K562 (cell line): ENCODE results near the gene BIRC7. TPM values are rescaled to one million over a fixed set of nuclear protein-coding genes. Genes with fewer than 3 reads are reported as not detected.

ENCODE experiments used
- ATAC-seq: fragments of 200-7000 bp; cut with Tn5 transposase; 3 replicates; pipeline ENCODE4 v1.9.1; 2020; ENCODE audit warnings: moderate library complexity
- BruUV-seq: library from RNA; stranded (reverse); fragments of 400-500 nt; replicated peaks from 2 replicates; lab custom pipeline; 2021; lab: Mats Ljungman, UMichigan
- CTCF ChIA-PET: fragments of 300-600 bp; formaldehyde crosslinking; extraction: SDS; loops from one replicate; lab custom pipeline; 2021; ENCODE audit warnings: low intra/inter-chr PET ratio; lab: Yijun Ruan, JAX
- POLR2A ChIA-PET: fragments of 300-600, 350-650 bp; sonication (Branson Sonifier 250); formaldehyde crosslinking; extraction: SDS; loops from one replicate; lab custom pipeline; 2021; ENCODE audit warnings: antibody characterized with exemption, inconsistent platforms; lab: Yijun Ruan, JAX
- DNase-seq, 4 experiments: peaks; one replicate each; pipeline versions ENCODE4 v3.0.0 to v3.0.0-alpha.2; 2011 to 2018; ENCODE audit warnings: low spot score in 3 of 4, mixed read lengths in 3 of 4; ENCODE audit errors: extremely low read depth in 1 of 4
- FAIRE-seq: peaks from 2 replicates; lab custom pipeline; 2011; peaks lifted over from hg19 to GRCh38; lab: Jason Lieb, UNC
- H2AFZ ChIP-seq: 2 replicates; pipeline ENCODE4 v1.6.0; 2011; ENCODE audit warnings: low read depth, low read length, control low read depth, inconsistent platforms
- H3K27ac ChIP-seq: fragments of 200-600 bp; 3 replicates; pipeline ENCODE4 v1.8.0; 2011; ENCODE audit warnings: low read depth, mild to moderate bottlenecking, control low read depth, inconsistent platforms, low read length, moderate library complexity, mixed read lengths; ENCODE audit errors: extremely low read depth
- H3K27me3 ChIP-seq, 2 experiments: fragments of 300-600 bp in 1 of 2; 2 replicates in 1 of 2; 3 replicates in 1 of 2; pipeline versions ENCODE4 v1.6.0 to v1.8.0; 2011; ENCODE audit warnings: inconsistent platforms in 2 of 2, low read length in 2 of 2, mild to moderate bottlenecking in 1 of 2, mixed read lengths in 1 of 2, moderate library complexity in 1 of 2; ENCODE audit not compliant: control insufficient read depth in 2 of 2, insufficient read depth in 2 of 2
- H3K36me3 ChIP-seq: fragments of 300-600 bp; 3 replicates; pipeline ENCODE4 v1.8.0; 2011; ENCODE audit warnings: mild to moderate bottlenecking, low read length, inconsistent platforms; ENCODE audit not compliant: control insufficient read depth, insufficient read depth
- H3K4me1 ChIP-seq, 2 experiments: fragments of 200-600 bp in 1 of 2; replicated peaks in 1 of 2; 2 replicates in 1 of 2; 3 replicates in 1 of 2; pipeline versions ENCODE4 v1.5.1 to v1.8.0; 2011; ENCODE audit warnings: inconsistent platforms in 2 of 2, low read length in 2 of 2, mild to moderate bottlenecking in 1 of 2, mixed read lengths in 1 of 2, moderate library complexity in 1 of 2; ENCODE audit not compliant: control insufficient read depth in 2 of 2, insufficient read depth in 2 of 2
- H3K4me2 ChIP-seq: 2 replicates; pipeline ENCODE4 v1.6.1; 2011; ENCODE audit warnings: low read length, control low read depth, inconsistent platforms, mixed read lengths; ENCODE audit not compliant: insufficient read depth
- H3K4me3 ChIP-seq: fragments of 200-600 bp; sonication (generic), shearing (Covaris generic); 2 replicates; pipeline ENCODE4 v1.5.1; 2016; ENCODE audit warnings: control low read depth, inconsistent platforms
- H3K79me2 ChIP-seq: fragments of 200-600 bp; 3 replicates; pipeline ENCODE4 v1.8.0; 2011; ENCODE audit warnings: low read length, inconsistent platforms; ENCODE audit not compliant: control insufficient read depth, insufficient read depth
- H3K9ac ChIP-seq, 2 experiments: 2 replicates each; pipeline versions ENCODE4 v1.6.0 to v1.6.1; 2011; ENCODE audit warnings: low read depth in 2 of 2, low read length in 2 of 2, control low read depth in 1 of 2, inconsistent platforms in 1 of 2, mild to moderate bottlenecking in 1 of 2, mixed read lengths in 1 of 2; ENCODE audit not compliant: insufficient read depth in 1 of 2
- H3K9me1 ChIP-seq: one replicate; pipeline ENCODE4 v1.6.0; 2011; ENCODE audit warnings: inconsistent platforms, mild to moderate bottlenecking, low read length, moderate library complexity; ENCODE audit not compliant: control insufficient read depth, insufficient read depth
- H3K9me3 ChIP-seq: replicated peaks from 2 replicates; pipeline ENCODE4 v1.5.1; 2011; ENCODE audit warnings: low read depth, low read length, inconsistent platforms; ENCODE audit not compliant: control insufficient read depth, insufficient read depth
- H4K20me1 ChIP-seq: replicated peaks from 2 replicates; pipeline ENCODE4 v1.6.1; 2011; ENCODE audit warnings: low read length, inconsistent platforms, mixed read lengths; ENCODE audit not compliant: control insufficient read depth, insufficient read depth
- ETV5 ChIP-seq: sonication (generic); formaldehyde crosslinking; IDR thresholded peaks from 2 replicates; pipeline ENCODE4 v1.4.0; 2020; ENCODE audit warnings: low read depth, mild to moderate bottlenecking, missing genetic modification reagents
- FOXA1 ChIP-seq: fragments of 450-650 bp; IDR thresholded peaks from 2 replicates; pipeline ENCODE4 v1.6.1; 2016; ENCODE audit warnings: mild to moderate bottlenecking, borderline replicate concordance
- NCOA6 ChIP-seq: fragments of 450-650 bp; IDR thresholded peaks from 2 replicates; pipeline ENCODE4 v1.6.1; 2017; ENCODE audit warnings: mild to moderate bottlenecking
- NR2F6 ChIP-seq: fragments of 450-650 bp; formaldehyde crosslinking; IDR thresholded peaks from 2 replicates; pipeline ENCODE4 v1.4.0; 2020; ENCODE audit warnings: mild to moderate bottlenecking
- SNRNP70 ChIP-seq: fragments of 200-400 bp; formaldehyde crosslinking; optimal IDR thresholded peaks from 2 replicates; pipeline ENCODE3; 2017; ENCODE audit warnings: low read depth, low read length
- XRCC5 ChIP-seq: fragments of 200-400 bp; formaldehyde crosslinking; IDR thresholded peaks from 2 replicates; pipeline ENCODE4 v1.6.1; 2017; ENCODE audit warnings: low read depth, mild to moderate bottlenecking, low read length
- ZNF766 ChIP-seq: fragments of 200-800 bp; sonication (Bioruptor generic); conservative IDR thresholded peaks from 2 replicates; pipeline ENCODE4 v1.6.1; 2016; ENCODE audit warnings: missing genetic modification characterization, missing compliant biosample characterization
- WGBS: fragments of 100-300 bp; shearing (Covaris generic); methylation state at CpG from one replicate; pipeline ENCODE4 v1.1.6; 2016; ENCODE audit warnings: low coverage, mixed read lengths; ENCODE audit not compliant: insufficient coverage; ENCODE audit errors: missing lambda C conversion rate; 5-methylcytosine and 5-hydroxymethylcytosine counted together
- in situ Hi-C: fragments of 300-500 bp; cut with MboI; formaldehyde crosslinking; loops from 4 replicates; pipeline ENCODE4 v1.15.0; 2018; ENCODE audit warnings: inconsistent platforms, mixed read lengths
- intact Hi-C: fragments of 100-400 bp; cut with micrococcal nuclease; formaldehyde crosslinking; loops from 2 replicates; pipeline ENCODE4 v1.14.2; 2022
- polyA plus RNA-seq, 8 experiments: library from polyadenylated mRNA; depleted of rRNA in 4 of 8; stranded (reverse) in 5 of 8; unstranded in 3 of 8; fragments of >200 nt; fragmentation: Nextera tagmentation in 2 of 8; fragmentation: Illumina TruSeq in 1 of 8; extraction: Ambion mirVana in 2 of 8; extraction: Trizol in 1 of 8; gene quantifications; 2 replicates each; pipeline versions ENCODE4 v1.2.1 to v1.2.3, GENCODE V29; 2011 to 2014; ENCODE audit warnings: inconsistent platforms in 1 of 8, missing spikeins in 1 of 8
- total RNA-seq, 7 experiments: library from RNA; depleted of rRNA in 6 of 7; stranded (reverse); fragments of >200 nt in 6 of 7; fragmentation: Illumina TruSeq in 2 of 7; extraction: Trizol in 2 of 7; gene quantifications; 2 replicates each; pipeline versions ENCODE4 v1.2.1 to v1.2.3, GENCODE V29; 2011 to 2021; ENCODE audit warnings: low replicate concordance in 1 of 7
- TF ChIP-seq, protein P1 (sequence below): fragments of 450-650 bp; IDR thresholded peaks from 2 replicates; pipeline ENCODE4 v1.6.1; 2016; ENCODE audit warnings: low read depth, mild to moderate bottlenecking, moderate library complexity

The BIRC7 gene
- total and polyA plus RNA-seq, 9 of the 15 experiments (the other 6 are each of a cell fraction or from before 2014, with no cell fraction given) = 0.14 to 0.19 (median 0.16) TPM; not detected in 5

DNA sequence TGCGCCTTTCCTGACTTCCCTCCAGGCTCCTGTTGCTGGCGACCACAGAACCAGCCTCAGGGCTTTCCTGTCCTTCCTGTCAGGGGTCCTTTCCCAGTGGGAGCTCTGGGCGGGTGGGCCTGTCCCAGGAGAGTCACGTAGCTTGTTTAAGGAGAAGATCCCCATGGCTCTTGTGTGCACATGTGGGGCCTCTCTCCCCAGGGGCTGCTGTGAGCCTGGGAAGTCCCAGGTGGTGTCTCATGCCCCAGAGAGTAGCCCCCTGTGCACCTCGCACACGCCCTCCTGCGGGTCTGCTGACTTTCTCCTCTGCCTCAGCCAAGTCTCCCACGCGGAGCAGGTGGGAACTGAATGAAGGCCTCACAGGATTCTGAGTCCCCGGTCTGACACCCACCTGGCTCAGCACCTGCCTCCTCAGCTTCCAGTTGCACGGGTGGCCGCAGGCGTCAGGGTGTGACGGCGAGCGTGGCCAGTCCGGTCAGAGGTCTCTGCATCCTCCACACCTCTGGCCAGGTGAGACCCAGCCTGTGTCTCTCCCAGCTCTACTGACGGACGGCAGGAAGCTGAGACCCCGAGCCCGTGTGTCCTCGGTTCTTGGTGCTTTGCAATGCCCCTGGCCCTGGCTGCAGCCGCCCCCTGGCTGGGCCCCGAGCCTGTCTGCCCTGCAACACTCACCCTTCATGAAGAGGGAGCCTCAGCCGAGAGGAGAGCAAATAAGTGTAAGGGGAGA lies 24.2 kb downstream of the BIRC7 start:
- H4K20me1 ChIP-seq = 0 out of 2 replicates have a peak, but pooled peaks cover 11% of the 10 kb centered on the region
- FAIRE-seq = no peak
- 7% methylated on average over 25 of the region's 25 CpGs for WGBS
- POLR2A ChIA-PET = interaction anchor here (0.7 kb wide), 1 partner anchor 11 kb away, joined by 3 read pairs; no protein-coding TSS in a partner anchor
- intact Hi-C loops = no loop called here
- CTCF ChIA-PET = interaction anchor here (0.5 kb wide), 1 partner anchor 882 kb away, joined by 3 read pairs; no protein-coding TSS in a partner anchor
- no peak overlapping the region for H3K27ac ChIP-seq
- no peak overlapping the region for H3K4me2 ChIP-seq
- no peaks in the 10 kb centered on the region for H3K9me3 ChIP-seq
- no peak for DNase-seq
- H3K79me2 ChIP-seq = no peaks in the 10 kb centered on the region
- TF ChIP-seq ETV5 (CRISPR knock-in tag) (no peak), NCOA6 (no peak), ZNF766 (CRISPR knock-in tag) (no peak), FOXA1 (no peak), SNRNP70 (no peak), XRCC5 (no peak), NR2F6 (no peak)
- TF ChIP-seq, protein P1, sequence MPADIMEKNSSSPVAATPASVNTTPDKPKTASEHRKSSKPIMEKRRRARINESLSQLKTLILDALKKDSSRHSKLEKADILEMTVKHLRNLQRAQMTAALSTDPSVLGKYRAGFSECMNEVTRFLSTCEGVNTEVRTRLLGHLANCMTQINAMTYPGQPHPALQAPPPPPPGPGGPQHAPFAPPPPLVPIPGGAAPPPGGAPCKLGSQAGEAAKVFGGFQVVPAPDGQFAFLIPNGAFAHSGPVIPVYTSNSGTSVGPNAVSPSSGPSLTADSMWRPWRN = no peak
- TF ChIP-seq, all 486 proteins: peak for 0
- H3K36me3 ChIP-seq = no peaks in the 10 kb centered on the region
- ATAC-seq = no peak
- BruUV-seq = no TSS peak
- peaks cover 36 to 76% of the 10 kb centered on the region in 2 experiments; a peak in 4 of 5 replicates for H3K27me3 ChIP-seq
- in situ Hi-C loops = no loop called here
- peaks cover 11 to 28% of the 10 kb centered on the region in 2 experiments for H3K4me1 ChIP-seq
- no peak overlapping the region for H2AFZ ChIP-seq
- H3K9ac ChIP-seq = no peak overlapping the region
- no peak overlapping the region for H3K4me3 ChIP-seq
- H3K9me1 ChIP-seq = no peaks in the 10 kb centered on the region
